HepG2 (cell line): Measurements from ENCODE around the gene RBBP5.

Experiments
- RAD51 ChIP-seq: fragments of 450-650 bp; IDR thresholded peaks from 2 replicates; pipeline ENCODE4 v1.6.1; 2016; ENCODE audit warnings: borderline replicate concordance
- RFX5 ChIP-seq: IDR thresholded peaks from 2 replicates; pipeline ENCODE4 v1.6.1; 2011; ENCODE audit warnings: low read depth, low read length, improper control_type of control experiment
- TF ChIP-seq, protein P1 (sequence below): sonication (generic); formaldehyde crosslinking; IDR thresholded peaks from 2 replicates; pipeline ENCODE4 v1.5.0; 2020; ENCODE audit warnings: mild to moderate bottlenecking, missing genetic modification reagents, moderate library complexity

DNA sequence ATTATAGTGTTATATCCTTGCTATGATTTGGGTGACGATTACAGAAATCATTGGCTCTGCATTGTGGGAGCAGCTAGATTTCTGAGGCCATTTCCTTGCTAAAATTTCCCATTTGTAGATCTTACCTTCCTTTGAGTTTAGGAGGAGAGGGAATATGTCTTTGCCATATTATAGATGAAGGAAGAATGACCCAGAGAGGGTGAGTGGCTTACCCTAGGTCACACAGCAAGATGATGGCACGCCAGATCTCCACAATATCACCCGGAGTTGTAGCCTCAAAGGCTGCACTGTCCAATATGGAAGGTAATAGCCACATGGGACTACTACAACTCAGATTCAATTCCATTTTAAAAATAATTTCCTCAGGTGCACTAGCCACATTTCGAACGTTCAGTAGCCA is 68.5 kb downstream of the RBBP5 start:
- TF ChIP-seq RAD51 = no peak
- TF ChIP-seq RFX5 = no peak
- TF ChIP-seq, protein P1, sequence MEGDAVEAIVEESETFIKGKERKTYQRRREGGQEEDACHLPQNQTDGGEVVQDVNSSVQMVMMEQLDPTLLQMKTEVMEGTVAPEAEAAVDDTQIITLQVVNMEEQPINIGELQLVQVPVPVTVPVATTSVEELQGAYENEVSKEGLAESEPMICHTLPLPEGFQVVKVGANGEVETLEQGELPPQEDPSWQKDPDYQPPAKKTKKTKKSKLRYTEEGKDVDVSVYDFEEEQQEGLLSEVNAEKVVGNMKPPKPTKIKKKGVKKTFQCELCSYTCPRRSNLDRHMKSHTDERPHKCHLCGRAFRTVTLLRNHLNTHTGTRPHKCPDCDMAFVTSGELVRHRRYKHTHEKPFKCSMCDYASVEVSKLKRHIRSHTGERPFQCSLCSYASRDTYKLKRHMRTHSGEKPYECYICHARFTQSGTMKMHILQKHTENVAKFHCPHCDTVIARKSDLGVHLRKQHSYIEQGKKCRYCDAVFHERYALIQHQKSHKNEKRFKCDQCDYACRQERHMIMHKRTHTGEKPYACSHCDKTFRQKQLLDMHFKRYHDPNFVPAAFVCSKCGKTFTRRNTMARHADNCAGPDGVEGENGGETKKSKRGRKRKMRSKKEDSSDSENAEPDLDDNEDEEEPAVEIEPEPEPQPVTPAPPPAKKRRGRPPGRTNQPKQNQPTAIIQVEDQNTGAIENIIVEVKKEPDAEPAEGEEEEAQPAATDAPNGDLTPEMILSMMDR (CRISPR knock-in tag) = no peak
